ENCODE data around the gene TRIOBP.
A peak's percentile ranks its signal among the peaks of the same experiment; 100 is the strongest.

Gene TRIOBP

DNA sequence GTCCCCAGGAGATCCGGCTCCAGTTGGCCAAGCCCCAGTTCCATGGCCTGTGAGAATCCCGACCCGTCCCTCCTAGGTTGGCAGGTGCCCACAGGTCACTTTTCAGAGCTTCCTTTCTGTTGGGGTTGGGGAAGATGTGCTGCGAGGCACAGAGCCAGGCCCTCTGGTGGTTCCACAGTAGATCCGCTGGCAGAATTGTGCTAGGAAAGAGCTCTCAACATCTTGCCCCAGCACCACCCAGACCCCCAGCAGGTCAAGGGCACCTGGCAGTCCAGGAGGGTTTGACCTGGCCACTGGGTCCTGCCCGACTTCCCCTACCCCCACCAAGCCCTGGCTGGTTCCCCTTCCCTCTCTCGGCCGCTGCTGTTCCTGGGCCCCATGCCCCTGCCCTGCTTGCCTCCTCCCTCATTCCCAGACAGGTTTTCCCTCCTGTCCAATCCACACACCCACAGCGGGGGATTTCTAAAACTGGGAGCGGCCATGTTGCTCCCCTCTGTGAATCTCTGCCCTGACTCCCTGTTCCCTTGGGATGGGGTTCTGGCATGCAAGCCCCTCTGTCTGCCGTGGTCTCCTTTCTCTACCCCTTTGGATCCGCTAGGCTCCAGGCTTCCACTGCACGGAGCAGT is 84.7 kb downstream of the TRIOBP start:
- peak overlapping the region; percentile 70 for H3K27ac ChIP-seq
- ChIA-PET POLR2A (ENCODE audit: low non-redundant PET) (no interaction called here), CTCF (interaction anchor here (0.6 kb wide), 4 partner anchors 10 to 33 kb away, joined by 3 to 5 read pairs (median 4); no protein-coding TSS in a partner anchor)
- no peak for TF ChIP-seq CTCF (conservative IDR thresholded peaks at IDR 0.05; ENCODE audit: low read depth)
- DNase-seq (ENCODE audit: low spot score) = no peak

GRCh38 chr22:37782340-37783168 is 85.7 kb downstream of the TRIOBP start:
- peak overlapping the region; percentile 70 for H3K27ac ChIP-seq
- ChIA-PET CTCF (interaction anchor here (0.6 to 0.8 kb wide), 4 partner anchors 9 to 79 kb away, joined by 4 to 10 read pairs (median 4); no protein-coding TSS in a partner anchor), POLR2A (ENCODE audit: low non-redundant PET) (interaction anchor here (0.6 kb wide), 1 partner anchor 183 kb away, joined by 9 read pairs; no protein-coding TSS in a partner anchor)
- DNase-seq (ENCODE audit: low spot score) = no peak
- TF ChIP-seq CTCF (conservative IDR thresholded peaks at IDR 0.05; ENCODE audit: low read depth) = no peak

- POLR2A ChIA-PET (ENCODE audit: low non-redundant PET) = interaction anchor here (0.5 kb wide), 1 partner anchor 177 kb away, joined by 3 read pairs; the partner anchor contains the start of gene GGA1
- DNase-seq (ENCODE audit: low spot score) = no peak
- TF ChIP-seq CTCF (conservative IDR thresholded peaks at IDR 0.05; ENCODE audit: low read depth) = no peak
- CTCF ChIA-PET = no interaction called here
- H3K27ac ChIP-seq = peak overlapping the region; percentile 70
Observed at GRCh38 chr22:37784829-37785495, 88.1 kb downstream of the TRIOBP start.

DNA sequence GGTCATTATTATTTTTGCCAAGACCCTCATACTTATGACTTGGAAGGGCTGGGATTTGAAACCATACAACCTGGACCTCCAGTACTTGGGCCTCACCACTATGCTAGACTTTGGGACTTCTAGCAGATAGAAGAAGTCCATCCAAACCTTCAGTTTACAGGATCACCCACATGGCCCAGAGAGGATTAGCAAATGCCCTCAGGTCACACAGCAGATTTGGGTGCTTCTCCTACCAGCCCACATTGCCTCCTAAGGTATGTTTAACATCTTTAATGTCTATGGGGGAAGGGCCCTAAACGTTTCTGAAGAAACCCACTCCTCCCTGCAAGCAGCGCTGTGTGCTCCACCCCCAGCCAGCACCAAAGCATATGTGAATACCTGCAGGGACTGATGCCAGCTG is 93.4 kb downstream of the TRIOBP start:
- DNase-seq (ENCODE audit: low spot score) = no peak
- H3K27ac ChIP-seq = no peak overlapping the region
- ChIA-PET CTCF (no interaction called here), POLR2A (ENCODE audit: low non-redundant PET) (no interaction called here)
- TF ChIP-seq CTCF (conservative IDR thresholded peaks at IDR 0.05; ENCODE audit: low read depth) = no peak

GRCh38 chr22:37792494-37792893 is 95.6 kb downstream of the TRIOBP start:
- POLR2A ChIA-PET (ENCODE audit: low non-redundant PET) = no interaction called here
- no peak for DNase-seq (ENCODE audit: low spot score)
- no peak overlapping the region for H3K27ac ChIP-seq
- no peak for TF ChIP-seq CTCF (conservative IDR thresholded peaks at IDR 0.05; ENCODE audit: low read depth)
- CTCF ChIA-PET = interaction anchor here (0.8 kb wide), 1 partner anchor 16 kb away, joined by 4 read pairs; no protein-coding TSS in a partner anchor

DNA sequence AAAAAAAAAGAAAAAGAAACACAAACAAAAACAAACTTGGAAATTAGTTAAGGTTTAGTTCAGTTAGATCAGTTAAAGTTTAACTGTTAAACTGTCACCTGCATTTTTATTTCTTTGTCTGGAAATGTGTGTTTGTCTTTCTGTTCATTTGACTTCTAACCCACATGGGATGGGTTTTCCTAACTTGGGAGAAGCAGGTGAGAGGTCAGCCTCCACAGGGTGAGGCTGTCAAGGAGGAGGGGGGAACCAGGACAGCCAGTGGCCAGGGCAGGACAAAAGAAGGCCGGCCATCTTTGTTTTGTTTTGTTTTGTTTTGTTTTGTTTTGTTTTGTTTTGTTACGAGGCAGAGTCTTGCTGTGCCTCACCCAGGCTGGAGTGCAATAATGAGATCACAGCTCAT is 97.5 kb downstream of the TRIOBP start:
- POLR2A ChIA-PET (ENCODE audit: low non-redundant PET) = no interaction called here
- H3K27ac ChIP-seq = no peak overlapping the region
- CTCF ChIA-PET = interaction anchor here (0.8 kb wide), 1 partner anchor 9 kb away, joined by 3 read pairs; no protein-coding TSS in a partner anchor
- no peak for DNase-seq (ENCODE audit: low spot score)
- TF ChIP-seq CTCF (conservative IDR thresholded peaks at IDR 0.05; ENCODE audit: low read depth) = no peak
